ENCODE results near the gene BRF1. TPM values are rescaled to one million over a fixed set of nuclear protein-coding genes. Genes with fewer than 3 reads are reported as not detected.

BRF1 gene
- total RNA-seq, 2 experiments from 2014 or later: 23.7 to 26.4 TPM

- Histone ChIP-seq H4K20me1 (ENCODE audit: insufficient read depth, low read length) (no peaks in the 10 kb centered on the region; the same call in 1 of the 2 replicates), H2AFZ (ENCODE audit: low read length) (no peak overlapping the region), H3K27ac (ENCODE audit: low read depth, low read length, poor library complexity, severe bottlenecking) (no peak overlapping the region), H3K4me2 (ENCODE audit: low read length) (no peak overlapping the region), H3K9me3 (ENCODE audit: low read length) (no peaks in the 10 kb centered on the region), H3K4me1 (ENCODE audit: insufficient read depth, low read length, poor library complexity, severe bottlenecking) (no peaks in the 10 kb centered on the region), H3K79me2 (ENCODE audit: insufficient read depth, low read depth, low read length) (no peaks in the 10 kb centered on the region), H3K9me2 (ENCODE audit: insufficient read depth, low read length) (no peaks in the 10 kb centered on the region), H3K4me3 (ENCODE audit: low read depth, low read length, poor library complexity, severe bottlenecking) (no peak overlapping the region), H3K36me3 (ENCODE audit: insufficient read depth, low read length) (no peaks in the 10 kb centered on the region)
- TF ChIP-seq CTCF (conservative IDR thresholded peaks at IDR 0.05; ENCODE audit: low read length) (no peak), EZH2phosphoT487 (IDR thresholded peaks at IDR 0.05; ENCODE audit: borderline replicate concordance, low read depth, low read length) (no peak)
- intact Hi-C loops (cut with micrococcal nuclease; ENCODE audit: unreplicated experiment): no loop called here
- no peak for DNase-seq (ENCODE audit: low spot score)
- ChIA-PET CTCF (ENCODE audit: unreplicated experiment) (no interaction called here), POLR2A (no interaction called here)
- no TSS peak for BruUV-seq (replicated peaks)
Measured at GRCh38 chr14:105348945-105349699, 48.3 kb upstream of the BRF1 start.

- ChIA-PET CTCF (ENCODE audit: unreplicated experiment) (no interaction called here), POLR2A (no interaction called here)
- Histone ChIP-seq H3K36me3 (ENCODE audit: insufficient read depth, low read length) (no peaks in the 10 kb centered on the region), H3K27ac (ENCODE audit: low read depth, low read length, poor library complexity, severe bottlenecking) (no peak overlapping the region), H3K9me2 (ENCODE audit: insufficient read depth, low read length) (no peaks in the 10 kb centered on the region), H3K9me3 (ENCODE audit: low read length) (no peaks in the 10 kb centered on the region), H4K20me1 (ENCODE audit: insufficient read depth, low read length) (no peaks in the 10 kb centered on the region; the same call in 1 of the 2 replicates), H3K4me1 (ENCODE audit: insufficient read depth, low read length, poor library complexity, severe bottlenecking) (no peaks in the 10 kb centered on the region), H2AFZ (ENCODE audit: low read length) (no peak overlapping the region), H3K4me3 (ENCODE audit: low read depth, low read length, poor library complexity, severe bottlenecking) (no peak overlapping the region), H3K79me2 (ENCODE audit: insufficient read depth, low read depth, low read length) (no peaks in the 10 kb centered on the region), H3K4me2 (ENCODE audit: low read length) (no peak overlapping the region)
- intact Hi-C loops (cut with micrococcal nuclease; ENCODE audit: unreplicated experiment): no loop called here
- TF ChIP-seq CTCF (conservative IDR thresholded peaks at IDR 0.05; ENCODE audit: low read length): no peak
- TF ChIP-seq EZH2phosphoT487 (IDR thresholded peaks at IDR 0.05; ENCODE audit: borderline replicate concordance, low read depth, low read length): no peak
- BruUV-seq (replicated peaks): no TSS peak
- DNase-seq (ENCODE audit: low spot score): no peak
Measured at GRCh38 chr14:105348169-105348944, 47.6 kb upstream of the BRF1 start.

GRCh38 chr14:105347587-105347968 is 46.8 kb upstream of the BRF1 start:
- no peaks in the 10 kb centered on the region; the same call in 1 of the 2 replicates for H4K20me1 ChIP-seq (ENCODE audit: insufficient read depth, low read length)
- intact Hi-C loops (cut with micrococcal nuclease; ENCODE audit: unreplicated experiment): no loop called here
- H3K36me3 ChIP-seq (ENCODE audit: insufficient read depth, low read length): no peaks in the 10 kb centered on the region
- no peak overlapping the region for H3K4me3 ChIP-seq (ENCODE audit: low read depth, low read length, poor library complexity, severe bottlenecking)
- CTCF ChIA-PET (ENCODE audit: unreplicated experiment): no interaction called here
- no peaks in the 10 kb centered on the region for H3K9me2 ChIP-seq (ENCODE audit: insufficient read depth, low read length)
- H3K4me1 ChIP-seq (ENCODE audit: insufficient read depth, low read length, poor library complexity, severe bottlenecking): no peaks in the 10 kb centered on the region
- POLR2A ChIA-PET: no interaction called here
- H3K27ac ChIP-seq (ENCODE audit: low read depth, low read length, poor library complexity, severe bottlenecking): no peak overlapping the region
- TF ChIP-seq CTCF (conservative IDR thresholded peaks at IDR 0.05; ENCODE audit: low read length): no peak
- TF ChIP-seq EZH2phosphoT487 (IDR thresholded peaks at IDR 0.05; ENCODE audit: borderline replicate concordance, low read depth, low read length): no peak
- DNase-seq (ENCODE audit: low spot score): no peak
- no peaks in the 10 kb centered on the region for H3K79me2 ChIP-seq (ENCODE audit: insufficient read depth, low read depth, low read length)
- BruUV-seq (replicated peaks): no TSS peak
- H3K9me3 ChIP-seq (ENCODE audit: low read length): no peaks in the 10 kb centered on the region
- no peak overlapping the region for H2AFZ ChIP-seq (ENCODE audit: low read length)
- H3K4me2 ChIP-seq (ENCODE audit: low read length): no peak overlapping the region

All from OCI-LY7 (cell line).